K562 (cell line): Measurements from ENCODE around the gene ZFYVE19. TPM values are rescaled to one million over a fixed set of nuclear protein-coding genes. Genes with fewer than 3 reads are reported as not detected.

Experiments used
- ATAC-seq: fragments of 200-7000 bp; cut with Tn5 transposase; 3 replicates; pipeline ENCODE4 v1.9.1; 2020; ENCODE audit warnings: moderate library complexity
- BruUV-seq: library from RNA; stranded (reverse); fragments of 400-500 nt; replicated peaks from 2 replicates; lab custom pipeline; 2021; lab: Mats Ljungman, UMichigan
- CTCF ChIA-PET: fragments of 300-600 bp; formaldehyde crosslinking; extraction: SDS; loops from one replicate; lab custom pipeline; 2021; ENCODE audit warnings: low intra/inter-chr PET ratio; lab: Yijun Ruan, JAX
- POLR2A ChIA-PET: fragments of 300-600, 350-650 bp; sonication (Branson Sonifier 250); formaldehyde crosslinking; extraction: SDS; loops from one replicate; lab custom pipeline; 2021; ENCODE audit warnings: antibody characterized with exemption, inconsistent platforms; lab: Yijun Ruan, JAX
- DNase-seq, 4 experiments: peaks; one replicate each; pipeline versions ENCODE4 v3.0.0 to v3.0.0-alpha.2; 2011 to 2018; ENCODE audit warnings: low spot score in 3 of 4, mixed read lengths in 3 of 4; ENCODE audit errors: extremely low read depth in 1 of 4
- FAIRE-seq: peaks from 2 replicates; lab custom pipeline; 2011; peaks lifted over from hg19 to GRCh38; lab: Jason Lieb, UNC
- H2AFZ ChIP-seq: 2 replicates; pipeline ENCODE4 v1.6.0; 2011; ENCODE audit warnings: low read depth, low read length, control low read depth, inconsistent platforms
- H3K27ac ChIP-seq: fragments of 200-600 bp; 3 replicates; pipeline ENCODE4 v1.8.0; 2011; ENCODE audit warnings: low read depth, mild to moderate bottlenecking, control low read depth, inconsistent platforms, low read length, moderate library complexity, mixed read lengths; ENCODE audit errors: extremely low read depth
- H3K27me3 ChIP-seq, 2 experiments: fragments of 300-600 bp in 1 of 2; 2 replicates in 1 of 2; 3 replicates in 1 of 2; pipeline versions ENCODE4 v1.6.0 to v1.8.0; 2011; ENCODE audit warnings: inconsistent platforms in 2 of 2, low read length in 2 of 2, mild to moderate bottlenecking in 1 of 2, mixed read lengths in 1 of 2, moderate library complexity in 1 of 2; ENCODE audit not compliant: control insufficient read depth in 2 of 2, insufficient read depth in 2 of 2
- H3K36me3 ChIP-seq: fragments of 300-600 bp; 3 replicates; pipeline ENCODE4 v1.8.0; 2011; ENCODE audit warnings: mild to moderate bottlenecking, low read length, inconsistent platforms; ENCODE audit not compliant: control insufficient read depth, insufficient read depth
- H3K4me1 ChIP-seq, 2 experiments: fragments of 200-600 bp in 1 of 2; replicated peaks in 1 of 2; 2 replicates in 1 of 2; 3 replicates in 1 of 2; pipeline versions ENCODE4 v1.5.1 to v1.8.0; 2011; ENCODE audit warnings: inconsistent platforms in 2 of 2, low read length in 2 of 2, mild to moderate bottlenecking in 1 of 2, mixed read lengths in 1 of 2, moderate library complexity in 1 of 2; ENCODE audit not compliant: control insufficient read depth in 2 of 2, insufficient read depth in 2 of 2
- H3K4me2 ChIP-seq: 2 replicates; pipeline ENCODE4 v1.6.1; 2011; ENCODE audit warnings: low read length, control low read depth, inconsistent platforms, mixed read lengths; ENCODE audit not compliant: insufficient read depth
- H3K4me3 ChIP-seq: fragments of 200-600 bp; sonication (generic), shearing (Covaris generic); 2 replicates; pipeline ENCODE4 v1.5.1; 2016; ENCODE audit warnings: control low read depth, inconsistent platforms
- H3K79me2 ChIP-seq: fragments of 200-600 bp; 3 replicates; pipeline ENCODE4 v1.8.0; 2011; ENCODE audit warnings: low read length, inconsistent platforms; ENCODE audit not compliant: control insufficient read depth, insufficient read depth
- H3K9ac ChIP-seq, 2 experiments: 2 replicates each; pipeline versions ENCODE4 v1.6.0 to v1.6.1; 2011; ENCODE audit warnings: low read depth in 2 of 2, low read length in 2 of 2, control low read depth in 1 of 2, inconsistent platforms in 1 of 2, mild to moderate bottlenecking in 1 of 2, mixed read lengths in 1 of 2; ENCODE audit not compliant: insufficient read depth in 1 of 2
- H3K9me1 ChIP-seq: one replicate; pipeline ENCODE4 v1.6.0; 2011; ENCODE audit warnings: inconsistent platforms, mild to moderate bottlenecking, low read length, moderate library complexity; ENCODE audit not compliant: control insufficient read depth, insufficient read depth
- H3K9me3 ChIP-seq: replicated peaks from 2 replicates; pipeline ENCODE4 v1.5.1; 2011; ENCODE audit warnings: low read depth, low read length, inconsistent platforms; ENCODE audit not compliant: control insufficient read depth, insufficient read depth
- H4K20me1 ChIP-seq: replicated peaks from 2 replicates; pipeline ENCODE4 v1.6.1; 2011; ENCODE audit warnings: low read length, inconsistent platforms, mixed read lengths; ENCODE audit not compliant: control insufficient read depth, insufficient read depth
- ETS2 ChIP-seq: IDR thresholded peaks from 2 replicates; pipeline ENCODE4 v1.6.1; 2016; ENCODE audit warnings: borderline replicate concordance, missing genetic modification characterization, mild to moderate bottlenecking, moderate library complexity, missing compliant biosample characterization; ENCODE audit not compliant: poor library complexity, severe bottlenecking
- JUNB ChIP-seq: fragments of 450-650 bp; formaldehyde crosslinking; conservative IDR thresholded peaks from 2 replicates; pipeline ENCODE4 v1.4.0; 2020; ENCODE audit warnings: mild to moderate bottlenecking
- KLF16 ChIP-seq: IDR thresholded peaks from 2 replicates; pipeline ENCODE4 v1.6.1; 2016; ENCODE audit warnings: antibody characterized with exemption
- LEF1 ChIP-seq: fragments of 450-650 bp; IDR thresholded peaks from 2 replicates; pipeline ENCODE4 v1.6.1; 2016; ENCODE audit warnings: mild to moderate bottlenecking
- NEUROD1 ChIP-seq: fragments of 150-350 bp; IDR thresholded peaks from 2 replicates; pipeline ENCODE4 v1.6.1; 2014; ENCODE audit warnings: borderline replicate concordance, low read length, low read depth; ENCODE audit not compliant: partially characterized antibody
- NR2C1 ChIP-seq, 2 experiments: fragments of 450-650 bp; IDR thresholded peaks; 2 replicates each; pipeline ENCODE4 v1.6.1; 2017; ENCODE audit warnings: mild to moderate bottlenecking in 2 of 2, antibody characterized with exemption in 1 of 2, inconsistent platforms in 1 of 2, missing compliant biosample characterization in 1 of 2, missing genetic modification characterization in 1 of 2
- NR2F6 ChIP-seq: fragments of 450-650 bp; formaldehyde crosslinking; IDR thresholded peaks from 2 replicates; pipeline ENCODE4 v1.4.0; 2020; ENCODE audit warnings: mild to moderate bottlenecking
- PML ChIP-seq: IDR thresholded peaks from 2 replicates; pipeline ENCODE4 v1.6.1; 2012; ENCODE audit warnings: low read length, inconsistent platforms
- PTRF ChIP-seq: fragments of 450-650 bp; IDR thresholded peaks from 2 replicates; pipeline ENCODE4 v1.6.1; 2016; ENCODE audit warnings: mild to moderate bottlenecking, missing genetic modification characterization, missing compliant biosample characterization
- SMAD4 ChIP-seq: fragments of 250-450 bp; sonication (Bioruptor Pico); conservative IDR thresholded peaks from 2 replicates; pipeline ENCODE4 v1.8.0; 2021; ENCODE audit warnings: inconsistent platforms, mild to moderate bottlenecking, moderate library complexity
- TCF7L2 ChIP-seq: fragments of 150-350 bp; IDR thresholded peaks from 2 replicates; pipeline ENCODE4 v1.6.1; 2016; ENCODE audit warnings: low read depth, mild to moderate bottlenecking, low read length, moderate library complexity
- ZFP36 ChIP-seq: fragments of 150-350 bp; IDR thresholded peaks from 2 replicates; pipeline ENCODE4 v1.6.1; 2018; ENCODE audit warnings: low read length, low read depth; ENCODE audit not compliant: partially characterized antibody
- ZNF445 ChIP-seq: fragments of 250-450 bp; sonication (Bioruptor Pico); IDR thresholded peaks from 2 replicates; pipeline ENCODE4 v1.4.0; 2020; ENCODE audit warnings: low read depth, mild to moderate bottlenecking, moderate library complexity
- WGBS: fragments of 100-300 bp; shearing (Covaris generic); methylation state at CpG from one replicate; pipeline ENCODE4 v1.1.6; 2016; ENCODE audit warnings: low coverage, mixed read lengths; ENCODE audit not compliant: insufficient coverage; ENCODE audit errors: missing lambda C conversion rate; 5-methylcytosine and 5-hydroxymethylcytosine counted together
- in situ Hi-C: fragments of 300-500 bp; cut with MboI; formaldehyde crosslinking; loops from 4 replicates; pipeline ENCODE4 v1.15.0; 2018; ENCODE audit warnings: inconsistent platforms, mixed read lengths
- intact Hi-C: fragments of 100-400 bp; cut with micrococcal nuclease; formaldehyde crosslinking; loops from 2 replicates; pipeline ENCODE4 v1.14.2; 2022
- polyA plus RNA-seq, 8 experiments: library from polyadenylated mRNA; depleted of rRNA in 4 of 8; stranded (reverse) in 5 of 8; unstranded in 3 of 8; fragments of >200 nt; fragmentation: Nextera tagmentation in 2 of 8; fragmentation: Illumina TruSeq in 1 of 8; extraction: Ambion mirVana in 2 of 8; extraction: Trizol in 1 of 8; gene quantifications; 2 replicates each; pipeline versions ENCODE4 v1.2.1 to v1.2.3, GENCODE V29; 2011 to 2014; ENCODE audit warnings: inconsistent platforms in 1 of 8, missing spikeins in 1 of 8
- total RNA-seq, 7 experiments: library from RNA; depleted of rRNA in 6 of 7; stranded (reverse); fragments of >200 nt in 6 of 7; fragmentation: Illumina TruSeq in 2 of 7; extraction: Trizol in 2 of 7; gene quantifications; 2 replicates each; pipeline versions ENCODE4 v1.2.1 to v1.2.3, GENCODE V29; 2011 to 2021; ENCODE audit warnings: low replicate concordance in 1 of 7
- TF ChIP-seq, protein P1 (sequence below), 2 experiments: fragments of 250-450 bp in 1 of 2; fragments of 450-650 bp in 1 of 2; sonication (Bioruptor Pico) in 1 of 2; IDR thresholded peaks; 2 replicates each; pipeline versions ENCODE4 v1.6.1 to v1.8.0; 2016 to 2021; ENCODE audit warnings: mild to moderate bottlenecking in 2 of 2, moderate library complexity in 2 of 2, missing compliant biosample characterization in 1 of 2, missing genetic modification characterization in 1 of 2
- TF ChIP-seq, protein P2 (sequence below), 3 experiments: IDR thresholded peaks in 2 of 3; conservative IDR thresholded peaks in 1 of 3; 2 replicates each; pipeline ENCODE4 v1.5.1; 2011 to 2012; ENCODE audit warnings: low read length in 3 of 3, mild to moderate bottlenecking in 3 of 3, control low read depth in 2 of 3, improper control_type of control experiment in 1 of 3, inconsistent platforms in 1 of 3, low read depth in 1 of 3, mixed read lengths in 1 of 3, moderate library complexity in 1 of 3; ENCODE audit not compliant: insufficient read depth in 2 of 3

The ZFYVE19 gene
- total and polyA plus RNA-seq, 9 of the 15 experiments (the other 6 are each of a cell fraction or from before 2014, with no cell fraction given), result 1.5 to 36.8 (median 19.9) TPM

DNA sequence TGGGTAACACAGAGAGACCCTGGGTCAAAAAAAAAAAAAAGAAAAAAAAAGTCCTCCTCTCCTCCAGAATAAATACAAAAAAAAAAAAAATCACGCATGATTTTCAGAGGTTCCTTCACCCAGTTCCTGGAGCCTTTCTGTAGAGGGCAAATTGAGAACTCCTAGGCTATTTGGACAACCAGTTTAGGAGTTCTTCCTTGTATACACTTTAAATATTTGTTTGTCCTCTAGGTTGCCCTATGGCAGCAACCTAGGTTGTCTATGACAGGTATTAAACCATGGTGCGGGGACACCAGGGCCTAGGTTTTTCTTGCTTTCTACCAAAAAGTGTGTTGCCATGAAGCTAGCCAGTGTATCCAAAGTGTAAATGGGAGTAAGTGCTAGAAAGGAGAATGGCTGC, 3.8 kb upstream of the ZFYVE19 start (continued):
- TF ChIP-seq PML (no peak), ZNF445 (CRISPR knock-in tag) (no peak), ZFP36 (no peak), JUNB (no peak), NR2F6 (CRISPR knock-in tag) (no peak), KLF16 (no peak), LEF1 (no peak), PTRF (tag) (no peak), SMAD4 (CRISPR knock-in tag) (no peak), ETS2 (tag) (no peak), TCF7L2 (no peak)
- TF ChIP-seq, protein P1, sequence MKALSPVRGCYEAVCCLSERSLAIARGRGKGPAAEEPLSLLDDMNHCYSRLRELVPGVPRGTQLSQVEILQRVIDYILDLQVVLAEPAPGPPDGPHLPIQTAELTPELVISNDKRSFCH (CRISPR knock-in tag; IDR thresholded peaks at IDR 0.05), result no peak
- TF ChIP-seq, protein P1 (tag; IDR thresholded peaks at IDR 0.05), result no peak

DNA sequence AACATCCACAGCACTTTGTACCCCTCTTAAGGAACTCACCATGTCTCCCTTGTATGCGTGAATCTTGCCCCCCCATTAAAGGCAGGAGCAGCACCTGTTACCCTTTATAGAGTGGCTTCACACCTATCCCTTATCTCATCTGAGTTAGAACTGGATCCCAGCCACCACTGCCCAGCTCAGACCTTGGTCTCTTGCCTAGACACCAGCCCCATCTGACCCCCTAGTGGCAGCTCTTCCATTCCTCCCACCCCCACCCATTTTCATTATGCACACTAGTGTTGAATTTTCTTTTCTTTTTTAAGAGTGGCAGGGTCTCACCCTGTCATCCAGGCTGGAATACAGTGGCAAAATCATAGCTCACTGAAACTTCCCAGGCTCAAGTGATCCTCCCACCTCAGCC, 3.2 kb upstream of the ZFYVE19 start:
- DNase-seq (peak in 1 of 4 experiments; percentile 33), FAIRE-seq (no peak), ATAC-seq (no peak)
- H3K4me2 ChIP-seq, result no peak overlapping the region
- H3K9ac ChIP-seq, result no peak overlapping the region
- peaks cover 19% of the 10 kb centered on the region for H3K79me2 ChIP-seq
- ChIA-PET POLR2A (interaction anchor here (0.5 to 0.7 kb wide), 2 partner anchors 57 to 172 kb away, joined by 3 read pairs; no protein-coding TSS in a partner anchor), CTCF (no interaction called here)
- peaks cover 3% of the 10 kb centered on the region for H3K9me1 ChIP-seq
- no peak overlapping the region for H3K4me3 ChIP-seq
- in situ Hi-C loops, result no loop called here
- no peaks in the 10 kb centered on the region for H4K20me1 ChIP-seq
- H3K27me3 ChIP-seq, result no peaks in the 10 kb centered on the region
- H2AFZ ChIP-seq, result no peak overlapping the region
- H3K4me1 ChIP-seq, result peaks cover 12 to 13% of the 10 kb centered on the region in 2 experiments; a peak in 4 of 5 replicates
- no TSS peak for BruUV-seq
- peaks cover 15% of the 10 kb centered on the region; the same call in 2 of the 3 replicates for H3K36me3 ChIP-seq
- TF ChIP-seq, protein P2, sequence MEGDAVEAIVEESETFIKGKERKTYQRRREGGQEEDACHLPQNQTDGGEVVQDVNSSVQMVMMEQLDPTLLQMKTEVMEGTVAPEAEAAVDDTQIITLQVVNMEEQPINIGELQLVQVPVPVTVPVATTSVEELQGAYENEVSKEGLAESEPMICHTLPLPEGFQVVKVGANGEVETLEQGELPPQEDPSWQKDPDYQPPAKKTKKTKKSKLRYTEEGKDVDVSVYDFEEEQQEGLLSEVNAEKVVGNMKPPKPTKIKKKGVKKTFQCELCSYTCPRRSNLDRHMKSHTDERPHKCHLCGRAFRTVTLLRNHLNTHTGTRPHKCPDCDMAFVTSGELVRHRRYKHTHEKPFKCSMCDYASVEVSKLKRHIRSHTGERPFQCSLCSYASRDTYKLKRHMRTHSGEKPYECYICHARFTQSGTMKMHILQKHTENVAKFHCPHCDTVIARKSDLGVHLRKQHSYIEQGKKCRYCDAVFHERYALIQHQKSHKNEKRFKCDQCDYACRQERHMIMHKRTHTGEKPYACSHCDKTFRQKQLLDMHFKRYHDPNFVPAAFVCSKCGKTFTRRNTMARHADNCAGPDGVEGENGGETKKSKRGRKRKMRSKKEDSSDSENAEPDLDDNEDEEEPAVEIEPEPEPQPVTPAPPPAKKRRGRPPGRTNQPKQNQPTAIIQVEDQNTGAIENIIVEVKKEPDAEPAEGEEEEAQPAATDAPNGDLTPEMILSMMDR (IDR thresholded peaks at IDR 0.05 in 2 of 3, conservative IDR thresholded peaks at IDR 0.05 in 1 of 3; ENCODE audit: insufficient read depth in 2 of 3, low read depth in 1 of 3, low read length in 3 of 3), result peak in 2 of 3 experiments; percentile 4 to 27; a peak in 1 of 6 replicates
- TF ChIP-seq NR2C1 (IDR thresholded peaks at IDR 0.05), result no peak
- no peak for TF ChIP-seq NR2C1 (tag; IDR thresholded peaks at IDR 0.05)
- no peak for TF ChIP-seq NEUROD1
- H3K27ac ChIP-seq, result no peak overlapping the region
- intact Hi-C loops, result no loop called here
- no peaks in the 10 kb centered on the region; the same call in 1 of the 2 replicates for H3K9me3 ChIP-seq
- 100% methylated on average over 1 of the region's 1 CpG for WGBS
